K562 (cell line): ENCODE data around the gene GON4L. TPM values are rescaled to one million over a fixed set of nuclear protein-coding genes. Genes with fewer than 3 reads are reported as not detected.
"Not testable (repeated sequence)": the region's sequence is repeated elsewhere in the genome, so short reads cannot be mapped to it uniquely, and the experiment has no call there.

Experiments used
- ATAC-seq: fragments of 200-7000 bp; cut with Tn5 transposase; 3 replicates; pipeline ENCODE4 v1.9.1; 2020; ENCODE audit warnings: moderate library complexity
- BruUV-seq: library from RNA; stranded (reverse); fragments of 400-500 nt; replicated peaks from 2 replicates; lab custom pipeline; 2021; lab: Mats Ljungman, UMichigan
- CTCF ChIA-PET: fragments of 300-600 bp; formaldehyde crosslinking; extraction: SDS; loops from one replicate; lab custom pipeline; 2021; ENCODE audit warnings: low intra/inter-chr PET ratio; lab: Yijun Ruan, JAX
- POLR2A ChIA-PET: fragments of 300-600, 350-650 bp; sonication (Branson Sonifier 250); formaldehyde crosslinking; extraction: SDS; loops from one replicate; lab custom pipeline; 2021; ENCODE audit warnings: antibody characterized with exemption, inconsistent platforms; lab: Yijun Ruan, JAX
- DNase-seq, 4 experiments: peaks; one replicate each; pipeline versions ENCODE4 v3.0.0 to v3.0.0-alpha.2; 2011 to 2018; ENCODE audit warnings: low spot score in 3 of 4, mixed read lengths in 3 of 4; ENCODE audit errors: extremely low read depth in 1 of 4
- FAIRE-seq: peaks from 2 replicates; lab custom pipeline; 2011; peaks lifted over from hg19 to GRCh38; lab: Jason Lieb, UNC
- H2AFZ ChIP-seq: 2 replicates; pipeline ENCODE4 v1.6.0; 2011; ENCODE audit warnings: low read depth, low read length, control low read depth, inconsistent platforms
- H3K27ac ChIP-seq: fragments of 200-600 bp; 3 replicates; pipeline ENCODE4 v1.8.0; 2011; ENCODE audit warnings: low read depth, mild to moderate bottlenecking, control low read depth, inconsistent platforms, low read length, moderate library complexity, mixed read lengths; ENCODE audit errors: extremely low read depth
- H3K27me3 ChIP-seq, 2 experiments: fragments of 300-600 bp in 1 of 2; 2 replicates in 1 of 2; 3 replicates in 1 of 2; pipeline versions ENCODE4 v1.6.0 to v1.8.0; 2011; ENCODE audit warnings: inconsistent platforms in 2 of 2, low read length in 2 of 2, mild to moderate bottlenecking in 1 of 2, mixed read lengths in 1 of 2, moderate library complexity in 1 of 2; ENCODE audit not compliant: control insufficient read depth in 2 of 2, insufficient read depth in 2 of 2
- H3K36me3 ChIP-seq: fragments of 300-600 bp; 3 replicates; pipeline ENCODE4 v1.8.0; 2011; ENCODE audit warnings: mild to moderate bottlenecking, low read length, inconsistent platforms; ENCODE audit not compliant: control insufficient read depth, insufficient read depth
- H3K4me1 ChIP-seq, 2 experiments: fragments of 200-600 bp in 1 of 2; replicated peaks in 1 of 2; 2 replicates in 1 of 2; 3 replicates in 1 of 2; pipeline versions ENCODE4 v1.5.1 to v1.8.0; 2011; ENCODE audit warnings: inconsistent platforms in 2 of 2, low read length in 2 of 2, mild to moderate bottlenecking in 1 of 2, mixed read lengths in 1 of 2, moderate library complexity in 1 of 2; ENCODE audit not compliant: control insufficient read depth in 2 of 2, insufficient read depth in 2 of 2
- H3K4me2 ChIP-seq: 2 replicates; pipeline ENCODE4 v1.6.1; 2011; ENCODE audit warnings: low read length, control low read depth, inconsistent platforms, mixed read lengths; ENCODE audit not compliant: insufficient read depth
- H3K4me3 ChIP-seq: fragments of 200-600 bp; sonication (generic), shearing (Covaris generic); 2 replicates; pipeline ENCODE4 v1.5.1; 2016; ENCODE audit warnings: control low read depth, inconsistent platforms
- H3K79me2 ChIP-seq: fragments of 200-600 bp; 3 replicates; pipeline ENCODE4 v1.8.0; 2011; ENCODE audit warnings: low read length, inconsistent platforms; ENCODE audit not compliant: control insufficient read depth, insufficient read depth
- H3K9ac ChIP-seq, 2 experiments: 2 replicates each; pipeline versions ENCODE4 v1.6.0 to v1.6.1; 2011; ENCODE audit warnings: low read depth in 2 of 2, low read length in 2 of 2, control low read depth in 1 of 2, inconsistent platforms in 1 of 2, mild to moderate bottlenecking in 1 of 2, mixed read lengths in 1 of 2; ENCODE audit not compliant: insufficient read depth in 1 of 2
- H3K9me1 ChIP-seq: one replicate; pipeline ENCODE4 v1.6.0; 2011; ENCODE audit warnings: inconsistent platforms, mild to moderate bottlenecking, low read length, moderate library complexity; ENCODE audit not compliant: control insufficient read depth, insufficient read depth
- H3K9me3 ChIP-seq: replicated peaks from 2 replicates; pipeline ENCODE4 v1.5.1; 2011; ENCODE audit warnings: low read depth, low read length, inconsistent platforms; ENCODE audit not compliant: control insufficient read depth, insufficient read depth
- H4K20me1 ChIP-seq: replicated peaks from 2 replicates; pipeline ENCODE4 v1.6.1; 2011; ENCODE audit warnings: low read length, inconsistent platforms, mixed read lengths; ENCODE audit not compliant: control insufficient read depth, insufficient read depth
- ESRRB ChIP-seq: fragments of 250-450 bp; sonication (Bioruptor Pico); IDR thresholded peaks from 2 replicates; pipeline ENCODE4 v1.5.0; 2020; ENCODE audit warnings: mild to moderate bottlenecking, moderate library complexity, borderline replicate concordance
- MAFF ChIP-seq: IDR thresholded peaks from 2 replicates; pipeline ENCODE4 v1.6.1; 2012; ENCODE audit warnings: low read length, improper control_type of control experiment
- SPI1 ChIP-seq: IDR thresholded peaks from 2 replicates; pipeline ENCODE4 v1.6.1; 2011; ENCODE audit warnings: low read depth, low read length, control low read depth, borderline replicate concordance
- WGBS: fragments of 100-300 bp; shearing (Covaris generic); methylation state at CpG from one replicate; pipeline ENCODE4 v1.1.6; 2016; ENCODE audit warnings: low coverage, mixed read lengths; ENCODE audit not compliant: insufficient coverage; ENCODE audit errors: missing lambda C conversion rate; 5-methylcytosine and 5-hydroxymethylcytosine counted together
- in situ Hi-C: fragments of 300-500 bp; cut with MboI; formaldehyde crosslinking; loops from 4 replicates; pipeline ENCODE4 v1.15.0; 2018; ENCODE audit warnings: inconsistent platforms, mixed read lengths
- intact Hi-C: fragments of 100-400 bp; cut with micrococcal nuclease; formaldehyde crosslinking; loops from 2 replicates; pipeline ENCODE4 v1.14.2; 2022
- polyA plus RNA-seq, 8 experiments: library from polyadenylated mRNA; depleted of rRNA in 4 of 8; stranded (reverse) in 5 of 8; unstranded in 3 of 8; fragments of >200 nt; fragmentation: Nextera tagmentation in 2 of 8; fragmentation: Illumina TruSeq in 1 of 8; extraction: Ambion mirVana in 2 of 8; extraction: Trizol in 1 of 8; gene quantifications; 2 replicates each; pipeline versions ENCODE4 v1.2.1 to v1.2.3, GENCODE V29; 2011 to 2014; ENCODE audit warnings: inconsistent platforms in 1 of 8, missing spikeins in 1 of 8
- total RNA-seq, 7 experiments: library from RNA; depleted of rRNA in 6 of 7; stranded (reverse); fragments of >200 nt in 6 of 7; fragmentation: Illumina TruSeq in 2 of 7; extraction: Trizol in 2 of 7; gene quantifications; 2 replicates each; pipeline versions ENCODE4 v1.2.1 to v1.2.3, GENCODE V29; 2011 to 2021; ENCODE audit warnings: low replicate concordance in 1 of 7
- TF ChIP-seq, protein P1 (sequence below): sonication (generic); formaldehyde crosslinking; IDR thresholded peaks from 2 replicates; pipeline ENCODE4 v1.8.1; 2023; ENCODE audit warnings: mild to moderate bottlenecking, missing genetic modification reagents
- TF ChIP-seq, protein P2 (sequence below): sonication (generic); formaldehyde crosslinking; IDR thresholded peaks from 2 replicates; pipeline ENCODE4 v1.8.1; 2023; ENCODE audit warnings: mild to moderate bottlenecking, missing genetic modification reagents
- TF ChIP-seq, protein P3 (sequence below), 2 experiments: fragments of 450-650 bp; IDR thresholded peaks; 2 replicates each; pipeline ENCODE4 v1.6.1; 2018; ENCODE audit warnings: mild to moderate bottlenecking in 2 of 2, low read depth in 1 of 2; ENCODE audit not compliant: partially characterized antibody in 2 of 2

GON4L gene
- total and polyA plus RNA-seq, 9 of the 15 experiments (the other 6 are each of a cell fraction or from before 2014, with no cell fraction given): 20.2 to 47.4 (median 33.6) TPM

DNA sequence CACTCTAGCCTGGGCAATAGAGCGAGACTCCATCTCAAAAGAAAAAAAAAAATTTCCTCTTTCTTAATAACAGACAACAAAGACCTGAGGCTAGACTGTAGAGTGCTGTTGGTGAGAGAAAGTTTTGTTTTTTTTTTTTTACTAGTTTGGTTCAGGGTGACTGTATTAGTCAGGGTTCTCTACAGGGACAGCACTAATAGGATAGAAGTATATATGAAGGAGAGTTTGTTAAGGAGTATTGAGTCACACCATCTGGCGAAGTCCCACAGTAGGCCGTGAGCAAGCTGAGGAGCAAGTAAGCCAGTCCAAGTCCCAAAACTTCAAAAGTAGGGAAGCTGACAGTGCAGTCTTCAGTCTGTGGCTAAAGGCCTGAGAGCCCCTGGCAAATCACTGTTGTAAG is 145.6 kb downstream of the GON4L start:
- BruUV-seq, H3K4me2 ChIP-seq, H3K9me1 ChIP-seq, DNase-seq, H3K27me3 ChIP-seq, H3K9ac ChIP-seq, ATAC-seq, H3K4me3 ChIP-seq, H4K20me1 ChIP-seq, CTCF ChIA-PET, H3K9me3 ChIP-seq, in situ Hi-C loops, H3K4me1 ChIP-seq, intact Hi-C loops, FAIRE-seq, H2AFZ ChIP-seq, H3K27ac ChIP-seq: not testable (repeated sequence)
- Histone ChIP-seq H3K79me2 (peaks cover 67% of the 10 kb centered on the region), H3K36me3 (peaks cover 66% of the 10 kb centered on the region)
- WGBS: 100% methylated on average over 1 of the region's 3 CpGs
- POLR2A ChIA-PET: interaction anchor here (0.6 kb wide), 1 partner anchor 574 kb away, joined by 4 read pairs; no protein-coding TSS in a partner anchor

DNA sequence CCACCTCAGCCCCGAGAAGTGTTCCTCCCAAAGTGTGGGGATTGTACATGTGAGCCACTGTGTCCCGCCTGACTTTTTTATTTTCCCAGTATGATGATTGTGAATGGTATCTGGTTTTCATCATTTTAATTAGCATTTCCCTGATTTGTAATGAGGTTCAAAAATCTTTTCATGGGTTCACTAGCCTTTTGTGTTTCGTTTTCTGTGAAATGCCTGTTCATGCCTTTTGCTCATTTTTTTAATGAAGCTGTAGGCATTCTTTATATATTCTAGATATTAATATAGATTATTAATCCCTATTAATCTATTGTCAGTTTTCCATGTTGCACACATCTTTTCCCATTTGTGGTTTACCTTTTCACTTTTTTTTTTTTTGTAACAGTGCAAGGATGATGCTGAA is 147.6 kb downstream of the GON4L start:
- no peak overlapping the region for H3K4me2 ChIP-seq
- H3K27ac ChIP-seq: no peak overlapping the region
- no peaks in the 10 kb centered on the region for H4K20me1 ChIP-seq
- H2AFZ ChIP-seq: no peak overlapping the region
- H3K79me2 ChIP-seq: peaks cover 74% of the 10 kb centered on the region
- TF ChIP-seq, protein P1, sequence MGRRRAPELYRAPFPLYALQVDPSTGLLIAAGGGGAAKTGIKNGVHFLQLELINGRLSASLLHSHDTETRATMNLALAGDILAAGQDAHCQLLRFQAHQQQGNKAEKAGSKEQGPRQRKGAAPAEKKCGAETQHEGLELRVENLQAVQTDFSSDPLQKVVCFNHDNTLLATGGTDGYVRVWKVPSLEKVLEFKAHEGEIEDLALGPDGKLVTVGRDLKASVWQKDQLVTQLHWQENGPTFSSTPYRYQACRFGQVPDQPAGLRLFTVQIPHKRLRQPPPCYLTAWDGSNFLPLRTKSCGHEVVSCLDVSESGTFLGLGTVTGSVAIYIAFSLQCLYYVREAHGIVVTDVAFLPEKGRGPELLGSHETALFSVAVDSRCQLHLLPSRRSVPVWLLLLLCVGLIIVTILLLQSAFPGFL (CRISPR knock-in tag): no peak
- TF ChIP-seq SPI1 (no peak), ESRRB (CRISPR knock-in tag) (no peak), MAFF (no peak)
- TF ChIP-seq, protein P2, sequence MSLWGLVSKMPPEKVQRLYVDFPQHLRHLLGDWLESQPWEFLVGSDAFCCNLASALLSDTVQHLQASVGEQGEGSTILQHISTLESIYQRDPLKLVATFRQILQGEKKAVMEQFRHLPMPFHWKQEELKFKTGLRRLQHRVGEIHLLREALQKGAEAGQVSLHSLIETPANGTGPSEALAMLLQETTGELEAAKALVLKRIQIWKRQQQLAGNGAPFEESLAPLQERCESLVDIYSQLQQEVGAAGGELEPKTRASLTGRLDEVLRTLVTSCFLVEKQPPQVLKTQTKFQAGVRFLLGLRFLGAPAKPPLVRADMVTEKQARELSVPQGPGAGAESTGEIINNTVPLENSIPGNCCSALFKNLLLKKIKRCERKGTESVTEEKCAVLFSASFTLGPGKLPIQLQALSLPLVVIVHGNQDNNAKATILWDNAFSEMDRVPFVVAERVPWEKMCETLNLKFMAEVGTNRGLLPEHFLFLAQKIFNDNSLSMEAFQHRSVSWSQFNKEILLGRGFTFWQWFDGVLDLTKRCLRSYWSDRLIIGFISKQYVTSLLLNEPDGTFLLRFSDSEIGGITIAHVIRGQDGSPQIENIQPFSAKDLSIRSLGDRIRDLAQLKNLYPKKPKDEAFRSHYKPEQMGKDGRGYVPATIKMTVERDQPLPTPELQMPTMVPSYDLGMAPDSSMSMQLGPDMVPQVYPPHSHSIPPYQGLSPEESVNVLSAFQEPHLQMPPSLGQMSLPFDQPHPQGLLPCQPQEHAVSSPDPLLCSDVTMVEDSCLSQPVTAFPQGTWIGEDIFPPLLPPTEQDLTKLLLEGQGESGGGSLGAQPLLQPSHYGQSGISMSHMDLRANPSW (CRISPR knock-in tag): no peak
- TF ChIP-seq, protein P3, sequence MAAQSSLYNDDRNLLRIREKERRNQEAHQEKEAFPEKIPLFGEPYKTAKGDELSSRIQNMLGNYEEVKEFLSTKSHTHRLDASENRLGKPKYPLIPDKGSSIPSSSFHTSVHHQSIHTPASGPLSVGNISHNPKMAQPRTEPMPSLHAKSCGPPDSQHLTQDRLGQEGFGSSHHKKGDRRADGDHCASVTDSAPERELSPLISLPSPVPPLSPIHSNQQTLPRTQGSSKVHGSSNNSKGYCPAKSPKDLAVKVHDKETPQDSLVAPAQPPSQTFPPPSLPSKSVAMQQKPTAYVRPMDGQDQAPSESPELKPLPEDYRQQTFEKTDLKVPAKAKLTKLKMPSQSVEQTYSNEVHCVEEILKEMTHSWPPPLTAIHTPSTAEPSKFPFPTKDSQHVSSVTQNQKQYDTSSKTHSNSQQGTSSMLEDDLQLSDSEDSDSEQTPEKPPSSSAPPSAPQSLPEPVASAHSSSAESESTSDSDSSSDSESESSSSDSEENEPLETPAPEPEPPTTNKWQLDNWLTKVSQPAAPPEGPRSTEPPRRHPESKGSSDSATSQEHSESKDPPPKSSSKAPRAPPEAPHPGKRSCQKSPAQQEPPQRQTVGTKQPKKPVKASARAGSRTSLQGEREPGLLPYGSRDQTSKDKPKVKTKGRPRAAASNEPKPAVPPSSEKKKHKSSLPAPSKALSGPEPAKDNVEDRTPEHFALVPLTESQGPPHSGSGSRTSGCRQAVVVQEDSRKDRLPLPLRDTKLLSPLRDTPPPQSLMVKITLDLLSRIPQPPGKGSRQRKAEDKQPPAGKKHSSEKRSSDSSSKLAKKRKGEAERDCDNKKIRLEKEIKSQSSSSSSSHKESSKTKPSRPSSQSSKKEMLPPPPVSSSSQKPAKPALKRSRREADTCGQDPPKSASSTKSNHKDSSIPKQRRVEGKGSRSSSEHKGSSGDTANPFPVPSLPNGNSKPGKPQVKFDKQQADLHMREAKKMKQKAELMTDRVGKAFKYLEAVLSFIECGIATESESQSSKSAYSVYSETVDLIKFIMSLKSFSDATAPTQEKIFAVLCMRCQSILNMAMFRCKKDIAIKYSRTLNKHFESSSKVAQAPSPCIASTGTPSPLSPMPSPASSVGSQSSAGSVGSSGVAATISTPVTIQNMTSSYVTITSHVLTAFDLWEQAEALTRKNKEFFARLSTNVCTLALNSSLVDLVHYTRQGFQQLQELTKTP (IDR thresholded peaks at IDR 0.05; ENCODE audit: low read depth in 1 of 2, partially characterized antibody in 2 of 2): peak in 1 of 2 experiments; percentile 96
- ATAC-seq: no peak
- ChIA-PET CTCF (no interaction called here), POLR2A (no interaction called here)
- H3K9me1 ChIP-seq: no peaks in the 10 kb centered on the region
- in situ Hi-C loops (no loop called here), intact Hi-C loops (no loop called here)
- FAIRE-seq: no peak
- WGBS: 100% methylated on average over 3 of the region's 3 CpGs
- H3K4me3 ChIP-seq: no peak overlapping the region
- no peak for DNase-seq
- no peaks in the 10 kb centered on the region for H3K27me3 ChIP-seq
- H3K9ac ChIP-seq: no peak overlapping the region
- H3K9me3 ChIP-seq: 0 out of 2 replicates have a peak, but pooled peaks cover 2% of the 10 kb centered on the region
- H3K36me3 ChIP-seq: peaks cover 56% of the 10 kb centered on the region
- no TSS peak for BruUV-seq
- no peaks in the 10 kb centered on the region for H3K4me1 ChIP-seq
